GM04503 (cell line): ENCODE results near the gene OR51G2.

ENCODE experiments used
- DNase-seq: peaks from one replicate; pipeline ENCODE4 v3.0.0-alpha.2; 2012; ENCODE audit warnings: low read depth

The OR51G2 gene

GRCh38 chr11:4863876-4864275 lies 55.3 kb downstream of the OR51G2 start:
- DNase-seq: no peak
